MM.1S (cell line): Measurements from ENCODE around the gene BEND5.

ENCODE experiments used
- DNase-seq: peaks from one replicate; pipeline ENCODE4 v3.0.0-alpha.2; 2015
- H2AFZ ChIP-seq: fragments of 300-600 bp; sonication (generic); 2 replicates; pipeline ENCODE4 v1.6.0; 2016; ENCODE audit warnings: antibody characterized with exemption, low read length
- H3F3A ChIP-seq: fragments of 300-600 bp; sonication (generic); 2 replicates; pipeline ENCODE4 v1.6.1; 2016; ENCODE audit warnings: mild to moderate bottlenecking, antibody characterized with exemption, low read length, moderate library complexity, mixed read lengths; ENCODE audit not compliant: insufficient read depth
- H3K27ac ChIP-seq: fragments of 300-600 bp; sonication (generic); 2 replicates; pipeline ENCODE4 v1.5.1; 2016; ENCODE audit warnings: mild to moderate bottlenecking, low read length
- H3K27me3 ChIP-seq: fragments of 300-600 bp; sonication (generic); replicated peaks from 2 replicates; pipeline ENCODE4 v1.6.0; 2016; ENCODE audit warnings: low read length; ENCODE audit not compliant: insufficient read depth
- H3K36me3 ChIP-seq: fragments of 300-600 bp; sonication (generic); replicated peaks from 2 replicates; pipeline ENCODE4 v1.6.1; 2016; ENCODE audit warnings: mild to moderate bottlenecking, low read length, mixed read lengths; ENCODE audit not compliant: insufficient read depth
- H3K4me1 ChIP-seq: fragments of 300-600 bp; sonication (generic); 2 replicates; pipeline ENCODE4 v1.6.1; 2016; ENCODE audit warnings: low read length, mixed read lengths
- H3K4me2 ChIP-seq: fragments of 300-600 bp; sonication (generic); 2 replicates; pipeline ENCODE4 v1.6.0; 2016; ENCODE audit warnings: low read depth, low read length
- H3K4me3 ChIP-seq: fragments of 300-600 bp; sonication (generic); 2 replicates; pipeline ENCODE4 v1.5.1; 2016; ENCODE audit warnings: low read length, mixed read lengths
- H3K79me2 ChIP-seq: fragments of 300-600 bp; sonication (generic); 2 replicates; pipeline ENCODE4 v1.6.1; 2016; ENCODE audit warnings: mixed run types, low read length, mixed read lengths
- H3K9ac ChIP-seq: fragments of 300-600 bp; sonication (generic); 2 replicates; pipeline ENCODE4 v1.6.1; 2016; ENCODE audit warnings: low read length, mixed read lengths
- H3K9me2 ChIP-seq: fragments of 300-600 bp; sonication (generic); replicated peaks from 2 replicates; pipeline ENCODE4 v1.6.1; 2016; ENCODE audit warnings: mild to moderate bottlenecking, low read length, mixed read lengths; ENCODE audit not compliant: insufficient read depth
- H3K9me3 ChIP-seq: fragments of 300-600 bp; sonication (generic); replicated peaks from 2 replicates; pipeline ENCODE4 v1.6.1; 2016; ENCODE audit warnings: mild to moderate bottlenecking, low read length, mixed read lengths; ENCODE audit not compliant: insufficient read depth
- H4K20me1 ChIP-seq: fragments of 300-600 bp; sonication (generic); 2 replicates; pipeline ENCODE4 v1.6.1; 2016; ENCODE audit warnings: mild to moderate bottlenecking, low read length, moderate library complexity, mixed read lengths; ENCODE audit not compliant: insufficient read depth
- CTCF ChIP-seq: fragments of 300-600 bp; sonication (generic); IDR thresholded peaks from 2 replicates; pipeline ENCODE4 v1.5.1; 2016; ENCODE audit warnings: antibody characterized with exemption, low read length, mixed read lengths
- EZH2 ChIP-seq: fragments of 300-600 bp; sonication (generic); optimal IDR thresholded peaks from 2 replicates; pipeline ENCODE3; 2017; ENCODE audit warnings: low read depth, mild to moderate bottlenecking, antibody characterized with exemption, low read length, mixed read lengths
- EZH2phosphoT487 ChIP-seq: fragments of 300-600 bp; sonication (generic); IDR thresholded peaks from 2 replicates; pipeline ENCODE4 v1.6.1; 2018; ENCODE audit warnings: antibody characterized with exemption, low read length

The BEND5 gene

GRCh38 chr1:48789903-48790302, 13.2 kb upstream of the BEND5 start:
- no peaks in the 10 kb centered on the region for H3K79me2 ChIP-seq
- peak overlapping the region; percentile 57 for H2AFZ ChIP-seq
- H3K27ac ChIP-seq = peak overlapping the region; percentile 69
- no peaks in the 10 kb centered on the region for H3K27me3 ChIP-seq
- H3F3A ChIP-seq = peaks cover 14% of the 10 kb centered on the region
- H3K36me3 ChIP-seq = no peaks in the 10 kb centered on the region
- H4K20me1 ChIP-seq = no peaks in the 10 kb centered on the region
- peak overlapping the region; percentile 52 for H3K4me2 ChIP-seq
- no peaks in the 10 kb centered on the region for H3K9me2 ChIP-seq
- 0 out of 2 replicates have a peak overlapping the region, but pooled peaks have one; percentile 15 for H3K4me3 ChIP-seq
- peak overlapping the region; percentile 30; the same call in 1 of the 2 replicates for H3K9ac ChIP-seq
- TF ChIP-seq CTCF (no peak), EZH2 (no peak), EZH2phosphoT487 (no peak)
- no peak for DNase-seq
- peaks cover 59% of the 10 kb centered on the region for H3K4me1 ChIP-seq
- H3K9me3 ChIP-seq = no peaks in the 10 kb centered on the region

- no peak for DNase-seq
- H3K4me3 ChIP-seq = no peak overlapping the region
- H3K27me3 ChIP-seq = no peaks in the 10 kb centered on the region
- no peak overlapping the region for H3K27ac ChIP-seq
- no peaks in the 10 kb centered on the region for H3K36me3 ChIP-seq
- H3K9ac ChIP-seq = no peak overlapping the region
- H3F3A ChIP-seq = peaks cover 14% of the 10 kb centered on the region
- H3K4me2 ChIP-seq = no peak overlapping the region
- no peaks in the 10 kb centered on the region for H4K20me1 ChIP-seq
- peaks cover 31% of the 10 kb centered on the region for H3K4me1 ChIP-seq
- H2AFZ ChIP-seq = no peak overlapping the region
- H3K9me2 ChIP-seq = no peaks in the 10 kb centered on the region
- no peaks in the 10 kb centered on the region for H3K79me2 ChIP-seq
- TF ChIP-seq CTCF (no peak), EZH2phosphoT487 (no peak), EZH2 (no peak)
- no peaks in the 10 kb centered on the region for H3K9me3 ChIP-seq
Observed at GRCh38 chr1:48785869-48786268, 9.2 kb upstream of the BEND5 start.

- TF ChIP-seq CTCF (no peak), EZH2phosphoT487 (no peak), EZH2 (no peak)
Observed at GRCh38 chr1:48784301-48784700, 7.6 kb upstream of the BEND5 start.

More at GRCh38 chr1:48784301-48784700, 7.6 kb upstream of the BEND5 start:
- Histone ChIP-seq H3K4me2 (no peak overlapping the region), H3K4me1 (peaks cover 17% of the 10 kb centered on the region), H2AFZ (no peak overlapping the region), H4K20me1 (no peaks in the 10 kb centered on the region), H3K9me2 (no peaks in the 10 kb centered on the region), H3K27ac (no peak overlapping the region), H3K79me2 (no peaks in the 10 kb centered on the region), H3F3A (peaks cover 9% of the 10 kb centered on the region; the same call in 1 of the 2 replicates), H3K36me3 (no peaks in the 10 kb centered on the region), H3K9ac (no peak overlapping the region), H3K27me3 (no peaks in the 10 kb centered on the region), H3K9me3 (no peaks in the 10 kb centered on the region), H3K4me3 (no peak overlapping the region)
- DNase-seq = no peak
